H1 (cell line): ENCODE data around the gene CEP250. TPM values are rescaled to one million over a fixed set of nuclear protein-coding genes. Genes with fewer than 3 reads are reported as not detected.
"Not testable (repeated sequence)": the region's sequence is repeated elsewhere in the genome, so short reads cannot be mapped to it uniquely, and the experiment has no call there.

ENCODE experiments used
- CTCF ChIA-PET: fragments of 300-600 bp; sonication (Branson Sonifier 250); formaldehyde crosslinking; loops from one replicate; lab custom pipeline; 2021; ENCODE audit not compliant: partially characterized antibody; lab: Charles Lee
- POLR2A ChIA-PET: fragments of 300-600 bp; sonication (Branson Sonifier 250); formaldehyde crosslinking; loops from one replicate; lab custom pipeline; 2021; ENCODE audit warnings: inconsistent platforms; ENCODE audit not compliant: partially characterized antibody; lab: Charles Lee
- DNase-seq, 2 experiments: peaks; one replicate each; pipeline versions ENCODE4 v3.0.0 to v3.0.0-alpha.2; 2010 to 2022; ENCODE audit warnings: low spot score in 2 of 2, low read depth in 1 of 2, mixed read lengths in 1 of 2
- FAIRE-seq: peaks from 2 replicates; lab custom pipeline; 2011; peaks lifted over from hg19 to GRCh38; lab: Jason Lieb, UNC
- H2AFZ ChIP-seq: 2 replicates; pipeline ENCODE4 v1.8.1; 2012; ENCODE audit warnings: low read length, inconsistent platforms
- H2AK5ac ChIP-seq: 2 replicates; pipeline ENCODE4 v1.6.1; 2013; ENCODE audit warnings: low read depth, low read length
- H2BK120ac ChIP-seq: replicated peaks from 2 replicates; pipeline ENCODE3; 2013; ENCODE audit warnings: low read depth, low read length, inconsistent platforms
- H2BK12ac ChIP-seq: 2 replicates; pipeline ENCODE4 v1.6.1; 2013; ENCODE audit warnings: low read depth, low read length
- H2BK15ac ChIP-seq: 2 replicates; pipeline ENCODE4 v1.6.1; 2013; ENCODE audit warnings: low read length
- H2BK20ac ChIP-seq: 2 replicates; pipeline ENCODE4 v1.6.1; 2013; ENCODE audit warnings: low read length
- H2BK5ac ChIP-seq: 2 replicates; pipeline ENCODE4 v1.6.1; 2013; ENCODE audit warnings: low read depth, low read length
- H3K14ac ChIP-seq: 2 replicates; pipeline ENCODE4 v1.6.1; 2013; ENCODE audit warnings: inconsistent platforms; ENCODE audit not compliant: insufficient read length
- H3K18ac ChIP-seq: 2 replicates; pipeline ENCODE4 v1.6.1; 2013; ENCODE audit warnings: low read length; ENCODE audit errors: extremely low read depth
- H3K23ac ChIP-seq: 2 replicates; pipeline ENCODE4 v1.6.1; 2013; ENCODE audit warnings: inconsistent platforms; ENCODE audit not compliant: insufficient read length
- H3K23me2 ChIP-seq: 2 replicates; pipeline ENCODE4 v1.6.1; 2013; ENCODE audit warnings: low read depth, low read length
- H3K27ac ChIP-seq: 2 replicates; pipeline ENCODE4 v1.6.1; 2011; ENCODE audit warnings: low read depth, low read length, inconsistent platforms
- H3K27me3 ChIP-seq, 4 experiments: replicated peaks in 1 of 4; 1 replicate in 1 of 4; 2 replicates in 3 of 4; pipeline versions ENCODE4 v1.6.1 to v1.8.1; 2011 to 2013; ENCODE audit warnings: low read length in 3 of 4, mild to moderate bottlenecking in 3 of 4, inconsistent platforms in 2 of 4, mixed read lengths in 2 of 4, moderate library complexity in 1 of 4; ENCODE audit not compliant: control insufficient read depth in 3 of 4, insufficient read depth in 3 of 4; ENCODE audit errors: extremely low read depth in 1 of 4
- H3K36me3 ChIP-seq, 4 experiments: 2 replicates each; pipeline versions ENCODE4 v1.6.1 to v1.8.1; 2011 to 2013; ENCODE audit warnings: mild to moderate bottlenecking in 4 of 4, low read length in 3 of 4, moderate library complexity in 2 of 4, control low read depth in 1 of 4, inconsistent platforms in 1 of 4; ENCODE audit not compliant: insufficient read depth in 4 of 4, control insufficient read depth in 2 of 4
- H3K4ac ChIP-seq: replicated peaks from 2 replicates; pipeline ENCODE3; 2013; ENCODE audit warnings: low read length, low read depth, mixed read lengths, inconsistent platforms; ENCODE audit not compliant: insufficient read length
- H3K4me1 ChIP-seq, 4 experiments: replicated peaks in 1 of 4; 1 replicate in 1 of 4; 2 replicates in 3 of 4; pipeline versions ENCODE4 v1.6.1 to v1.8.1; 2011 to 2013; ENCODE audit warnings: low read length in 3 of 4, inconsistent platforms in 2 of 4, mixed read lengths in 1 of 4; ENCODE audit not compliant: insufficient read depth in 4 of 4, control insufficient read depth in 3 of 4
- H3K4me2 ChIP-seq, 2 experiments: 2 replicates each; pipeline versions ENCODE4 v1.6.1 to v1.8.1; 2011 to 2013; ENCODE audit warnings: low read depth in 2 of 2, low read length in 2 of 2, control low read depth in 1 of 2, inconsistent platforms in 1 of 2, mild to moderate bottlenecking in 1 of 2; ENCODE audit not compliant: insufficient read depth in 1 of 2
- H3K4me3 ChIP-seq, 4 experiments: fragments of 200-600, 300-600 bp in 1 of 4; sonication (generic), shearing (Covaris generic), sonication (Bioruptor Twin) in 1 of 4; 2 replicates each; pipeline versions ENCODE4 v1.5.1 to v1.8.1; 2011 to 2016; ENCODE audit warnings: low read length in 4 of 4, low read depth in 3 of 4, control low read depth in 2 of 4, inconsistent platforms in 2 of 4, mild to moderate bottlenecking in 2 of 4, mixed read lengths in 1 of 4, moderate library complexity in 1 of 4; ENCODE audit not compliant: insufficient read depth in 2 of 4; ENCODE audit errors: extremely low read depth in 1 of 4
- H3K56ac ChIP-seq: replicated peaks from 2 replicates; pipeline ENCODE3; 2013; ENCODE audit warnings: low read depth, mild to moderate bottlenecking, mixed read lengths, low read length, inconsistent platforms; ENCODE audit not compliant: insufficient read length
- H3K79me1 ChIP-seq: 2 replicates; pipeline ENCODE4 v1.6.1; 2013; ENCODE audit warnings: low read depth, low read length, control low read depth
- H3K79me2 ChIP-seq, 2 experiments: 2 replicates each; pipeline versions ENCODE4 v1.6.1 to v1.8.1; 2012 to 2013; ENCODE audit warnings: low read length in 2 of 2, mild to moderate bottlenecking in 2 of 2, inconsistent platforms in 1 of 2; ENCODE audit not compliant: insufficient read depth in 2 of 2, control insufficient read depth in 1 of 2
- H3K9ac ChIP-seq, 4 experiments: replicated peaks in 1 of 4; 1 replicate in 1 of 4; 2 replicates in 3 of 4; pipeline versions ENCODE4 v1.6.1 to v1.8.1; 2011 to 2013; ENCODE audit warnings: low read depth in 3 of 4, low read length in 3 of 4, control low read depth in 2 of 4, mild to moderate bottlenecking in 2 of 4, moderate library complexity in 2 of 4, inconsistent platforms in 1 of 4; ENCODE audit errors: extremely low read depth in 1 of 4
- H3K9me3 ChIP-seq, 2 experiments: 2 replicates each; pipeline versions ENCODE4 v1.6.1 to v1.8.1; 2012 to 2013; ENCODE audit warnings: mild to moderate bottlenecking in 2 of 2, moderate library complexity in 2 of 2, control low read depth in 1 of 2, inconsistent platforms in 1 of 2, low read depth in 1 of 2, low read length in 1 of 2, mixed read lengths in 1 of 2; ENCODE audit not compliant: insufficient read depth in 2 of 2
- H4K20me1 ChIP-seq, 2 experiments: replicated peaks in 1 of 2; 2 replicates each; pipeline versions ENCODE3 to v1.8.1; 2011 to 2013; ENCODE audit warnings: inconsistent platforms in 2 of 2, low read length in 2 of 2, mild to moderate bottlenecking in 1 of 2; ENCODE audit not compliant: insufficient read depth in 2 of 2, control insufficient read depth in 1 of 2
- H4K5ac ChIP-seq: 2 replicates; pipeline ENCODE4 v1.6.1; 2013; ENCODE audit warnings: low read length, low read depth, mixed read lengths, inconsistent platforms; ENCODE audit not compliant: insufficient read length
- H4K8ac ChIP-seq: 2 replicates; pipeline ENCODE4 v1.8.0; 2013; ENCODE audit warnings: mild to moderate bottlenecking, moderate library complexity, low read length, inconsistent platforms; ENCODE audit not compliant: insufficient read depth; ENCODE audit errors: extremely low read depth
- H4K91ac ChIP-seq: replicated peaks from 2 replicates; pipeline ENCODE3; 2013; ENCODE audit warnings: low read length, mixed read lengths, inconsistent platforms; ENCODE audit not compliant: insufficient read length
- WGBS, 2 experiments: shearing (Covaris generic) in 1 of 2; methylation state at CpG; one replicate each; pipeline versions ENCODE4 v1.1.6 to v1.1.7; 2013 to 2015; ENCODE audit warnings: low lambda C conversion rate in 2 of 2, mixed read lengths in 2 of 2, inconsistent platforms in 1 of 2, low coverage in 1 of 2, missing lambda C conversion rate in 1 of 2; ENCODE audit not compliant: insufficient replicate concordance in 2 of 2, insufficient coverage in 1 of 2, insufficient read length in 1 of 2; ENCODE audit errors: extremely low coverage in 1 of 2, missing lambda C conversion rate in 1 of 2; 5-methylcytosine and 5-hydroxymethylcytosine counted together
- polyA plus RNA-seq, 7 experiments: library from polyadenylated mRNA; depleted of rRNA in 3 of 7; stranded (reverse) in 5 of 7; unstranded in 2 of 7; fragments of >200 nt in 5 of 7; fragments of 200-250 nt in 2 of 7; gene quantifications; 1 replicate in 5 of 7; 2 replicates in 1 of 7; 4 replicates in 1 of 7; pipeline versions ENCODE4 v1.2.1 to v1.2.3, GENCODE V29; 2011 to 2013; ENCODE audit warnings: missing spikeins in 2 of 7, mixed read lengths in 2 of 7
- total RNA-seq: library from RNA; stranded (reverse); fragmentation: NEBNext Ultra II Directional; extraction: Animal tissue kit (Norgen Biotek cat#: 25700); gene quantifications from 2 replicates; pipeline ENCODE4 v1.2.1, GENCODE V29; 2021

CEP250 gene
- total and polyA plus RNA-seq, 2 of the 8 experiments (the other 6 are each of a cell fraction or from before 2014, with no cell fraction given): 2.6 to 33.7 TPM

DNA sequence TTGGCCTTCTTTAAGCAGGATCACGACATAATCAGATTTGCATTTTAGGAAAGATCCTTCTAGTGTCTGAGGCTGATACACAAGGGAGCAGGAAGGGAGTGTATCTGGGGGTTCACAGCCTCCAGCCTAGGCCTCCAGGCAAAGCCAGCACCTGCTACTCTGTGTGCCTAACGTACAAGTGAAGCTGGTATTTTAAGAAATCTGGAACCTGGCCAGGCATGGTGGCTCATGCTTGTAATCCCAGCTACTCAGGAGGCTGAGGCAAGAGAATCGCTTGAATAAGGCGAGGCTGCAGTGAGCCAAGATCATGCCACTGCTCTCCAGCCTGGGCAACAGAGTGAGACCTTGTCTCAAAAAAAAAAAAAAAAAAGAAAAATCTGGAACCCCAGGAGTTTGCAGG, 100.1 kb downstream of the CEP250 start:
- H2AK5ac ChIP-seq, H3K4ac ChIP-seq, H3K4me3 ChIP-seq, H2BK15ac ChIP-seq, H3K9ac ChIP-seq, H2AFZ ChIP-seq, H3K56ac ChIP-seq, H3K14ac ChIP-seq, FAIRE-seq, H4K20me1 ChIP-seq, H3K23me2 ChIP-seq, H2BK12ac ChIP-seq, H3K79me1 ChIP-seq, H4K91ac ChIP-seq, H3K4me2 ChIP-seq, H4K5ac ChIP-seq, DNase-seq, H3K27me3 ChIP-seq, H3K27ac ChIP-seq, H4K8ac ChIP-seq, H2BK20ac ChIP-seq, H3K4me1 ChIP-seq, H3K79me2 ChIP-seq, H3K18ac ChIP-seq, H3K23ac ChIP-seq, H2BK5ac ChIP-seq, H2BK120ac ChIP-seq, H3K9me3 ChIP-seq: not testable (repeated sequence)
- CTCF ChIA-PET: interaction anchor here (0.6 to 2.9 kb wide), 4 partner anchors 8 to 386 kb away, joined by 3 to 7 read pairs (median 4); no protein-coding TSS in a partner anchor
- POLR2A ChIA-PET: interaction anchor here (0.7 to 2.1 kb wide), 7 partner anchors 9 to 60 kb away, joined by 3 to 9 read pairs (median 3); partner anchors contain the start of genes ERGIC3 and SPAG4
- 86% methylated on average over 4 of the region's 4 CpGs; no CpG with 5 or more reads in 1 of the 2 experiments for WGBS, 2 experiments
- H3K36me3 ChIP-seq: peaks cover 2 to 46% (median 12%) of the 10 kb centered on the region in 4 experiments; a peak in 6 of 8 replicates
